ENCODE measurements around the gene NPEPPS. TPM values are rescaled to one million over a fixed set of nuclear protein-coding genes. Genes with fewer than 3 reads are reported as not detected.

Gene NPEPPS
- total RNA-seq, 1 experiment from 2014 or later, result 207 TPM

GRCh38 chr17:47641202-47641601 is 110.3 kb downstream of the NPEPPS start:
- intact Hi-C loops (cut with micrococcal nuclease), result no loop called here
- H3K27ac ChIP-seq (ENCODE audit: low read depth, low read length), result no peak overlapping the region
- no peak overlapping the region for H3K4me3 ChIP-seq (replicated peaks in 1 of 2; ENCODE audit: low read depth in 1 of 2, low read length in 2 of 2)
- H3K4me1 ChIP-seq (ENCODE audit: control insufficient read depth in 1 of 2, insufficient read depth in 2 of 2, low read length in 2 of 2), result no peaks in the 10 kb centered on the region
- H3K9me3 ChIP-seq (ENCODE audit: control insufficient read depth in 1 of 2, insufficient read depth in 1 of 2, low read depth in 1 of 2, low read length in 2 of 2), result no peaks in the 10 kb centered on the region
- TF ChIP-seq EZH2 (IDR thresholded peaks at IDR 0.05) (no peak), POLR2A (IDR thresholded peaks at IDR 0.05; ENCODE audit: borderline replicate concordance, extremely low read depth, insufficient read depth, insufficient read length) (no peak), JUND (IDR thresholded peaks at IDR 0.05) (no peak), CBX3 (IDR thresholded peaks at IDR 0.05; ENCODE audit: low read depth) (no peak), SP1 (IDR thresholded peaks at IDR 0.05; ENCODE audit: low read depth) (no peak), RAD21 (IDR thresholded peaks at IDR 0.05; ENCODE audit: low read depth) (no peak), ATF3 (IDR thresholded peaks at IDR 0.05) (no peak), ZNF274 (IDR thresholded peaks at IDR 0.05; ENCODE audit: low read depth, low read length) (no peak)
- no peak for DNase-seq (ENCODE audit: low read depth, low spot score)
- ChIA-PET POLR2A (interaction anchor here (1.9 kb wide), 1 partner anchor 8 kb away, joined by 10 read pairs; the partner anchor contains the start of gene KPNB1), CTCF (no interaction called here), RAD21 (ENCODE audit: low non-redundant PET in 1 of 2, low total read pairs in 2 of 2, uncharacterized antibody in 2 of 2, unreplicated experiment in 2 of 2) (no interaction called here)
- no peak for ATAC-seq
- no peak overlapping the region for H3K4me2 ChIP-seq (ENCODE audit: low read length)
- H3K79me2 ChIP-seq (ENCODE audit: insufficient read depth, low read length), result no peaks in the 10 kb centered on the region
- no peaks in the 10 kb centered on the region for H4K20me1 ChIP-seq (ENCODE audit: insufficient read depth)
- no peak overlapping the region for H2AFZ ChIP-seq (ENCODE audit: low read depth, low read length, poor library complexity, severe bottlenecking)
- H3K36me3 ChIP-seq (ENCODE audit: control insufficient read depth in 1 of 2, insufficient read depth in 2 of 2, low read length in 2 of 2), result no peaks in the 10 kb centered on the region
- no peak overlapping the region for H3K9ac ChIP-seq (ENCODE audit: low read length)
- H3K9me2 ChIP-seq (ENCODE audit: insufficient read depth), result no peaks in the 10 kb centered on the region
- BruUV-seq (replicated peaks), result no TSS peak
- H3K27me3 ChIP-seq (ENCODE audit: insufficient read depth, low read length), result no peaks in the 10 kb centered on the region

- Histone ChIP-seq H3K27ac (ENCODE audit: low read depth, low read length) (no peak overlapping the region), H3K9me2 (ENCODE audit: insufficient read depth) (no peaks in the 10 kb centered on the region), H3K4me1 (ENCODE audit: control insufficient read depth in 1 of 2, insufficient read depth in 2 of 2, low read length in 2 of 2) (no peaks in the 10 kb centered on the region), H3K9ac (ENCODE audit: low read length) (no peak overlapping the region), H3K4me3 (replicated peaks in 1 of 2; ENCODE audit: low read depth in 1 of 2, low read length in 2 of 2) (no peak overlapping the region), H4K20me1 (ENCODE audit: insufficient read depth) (no peaks in the 10 kb centered on the region), H3K27me3 (ENCODE audit: insufficient read depth, low read length) (no peaks in the 10 kb centered on the region), H2AFZ (ENCODE audit: low read depth, low read length, poor library complexity, severe bottlenecking) (no peak overlapping the region), H3K9me3 (ENCODE audit: control insufficient read depth in 1 of 2, insufficient read depth in 1 of 2, low read depth in 1 of 2, low read length in 2 of 2) (no peaks in the 10 kb centered on the region), H3K79me2 (ENCODE audit: insufficient read depth, low read length) (0 out of 2 replicates have a peak, but pooled peaks cover 1% of the 10 kb centered on the region), H3K4me2 (ENCODE audit: low read length) (no peak overlapping the region), H3K36me3 (ENCODE audit: control insufficient read depth in 1 of 2, insufficient read depth in 2 of 2, low read length in 2 of 2) (no peaks in the 10 kb centered on the region)
- BruUV-seq (replicated peaks), result no TSS peak
- TF ChIP-seq ELF1 (IDR thresholded peaks at IDR 0.05; ENCODE audit: borderline replicate concordance, low read depth), result no peak
- DNase-seq (ENCODE audit: low read depth, low spot score), result no peak
- POLR2A ChIA-PET, result no interaction called here
- CTCF ChIA-PET, result no interaction called here
- RAD21 ChIA-PET (ENCODE audit: low non-redundant PET in 1 of 2, low total read pairs in 2 of 2, uncharacterized antibody in 2 of 2, unreplicated experiment in 2 of 2), result no interaction called here
- intact Hi-C loops (cut with micrococcal nuclease), result no loop called here
- ATAC-seq, result no peak
These were observed 112.2 kb downstream of the NPEPPS start for GRCh38 chr17:47643116-47643515.

Data from HCT116 (cell line).